ENCODE results near the gene SSH3.
"Not testable (repeated sequence)": the region's sequence is repeated elsewhere in the genome, so short reads cannot be mapped to it uniquely, and the experiment has no call there.

The SSH3 gene

GRCh38 chr11:67303132-67303834 is at the start of gene SSH3:
SSH3 (plus strand) TSS chr11:67303530; CDS start chr11:67303626, 96 bp downstream.
- DNase-seq (ENCODE audit: low read depth in 2 of 3, low spot score in 2 of 3) = peak in 1 of 3 experiments; percentile 34

GRCh38 chr11:67253872-67254624 is 49.3 kb upstream of the SSH3 start:
- DNase-seq (ENCODE audit: low read depth in 2 of 3, low spot score in 2 of 3) = no peak

DNA sequence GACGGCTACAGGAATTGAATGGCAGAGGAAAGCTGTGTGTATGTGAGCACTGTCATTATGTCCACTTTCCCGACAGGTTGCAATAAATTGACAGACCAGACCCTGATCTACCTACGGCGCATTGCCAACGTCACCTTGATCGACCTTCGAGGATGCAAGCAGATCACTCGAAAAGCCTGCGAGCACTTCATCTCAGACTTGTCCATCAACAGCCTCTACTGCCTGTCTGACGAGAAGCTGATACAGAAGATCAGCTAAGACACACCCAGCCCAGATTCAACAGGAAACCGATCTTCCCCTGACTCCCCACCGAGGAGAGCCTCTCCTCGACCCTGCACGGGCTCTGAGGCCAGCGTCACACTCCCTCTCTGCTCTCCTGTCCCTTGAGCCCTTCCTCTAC is 48.5 kb upstream of the SSH3 start:
- DNase-seq (ENCODE audit: low read depth in 2 of 3, low spot score in 2 of 3) = no peak

GRCh38 chr11:67255353-67255752 is 48.0 kb upstream of the SSH3 start:
- DNase-seq (ENCODE audit: low read depth in 2 of 3, low spot score in 2 of 3) = no peak

GRCh38 chr11:67255864-67256263 is 47.5 kb upstream of the SSH3 start:
- no peak for DNase-seq (ENCODE audit: low read depth in 2 of 3, low spot score in 2 of 3)

- no peak for DNase-seq (ENCODE audit: low read depth in 2 of 3, low spot score in 2 of 3)
Observed at GRCh38 chr11:67256477-67257135, 46.7 kb upstream of the SSH3 start.

DNA sequence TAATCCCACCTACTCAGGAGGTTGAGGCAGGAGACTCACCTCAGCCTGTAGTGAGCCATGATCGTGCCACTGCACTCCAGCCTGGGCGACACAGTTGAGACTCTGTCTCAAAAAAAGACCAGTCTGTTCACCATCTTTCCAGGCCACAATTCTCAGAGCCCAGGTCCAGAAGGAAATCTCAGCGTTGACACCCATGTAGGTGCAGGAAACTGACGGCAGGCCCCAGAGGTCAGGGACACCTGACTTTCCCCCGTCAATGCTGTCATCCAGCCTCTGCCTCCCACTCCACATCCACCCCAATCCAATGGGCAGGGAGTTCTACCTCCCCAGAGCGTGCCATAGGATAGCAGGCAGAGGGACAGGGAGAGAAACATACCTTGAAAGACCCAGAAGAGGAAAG is 42.9 kb upstream of the SSH3 start:
- no peak for DNase-seq (ENCODE audit: low read depth in 2 of 3, low spot score in 2 of 3)

DNA sequence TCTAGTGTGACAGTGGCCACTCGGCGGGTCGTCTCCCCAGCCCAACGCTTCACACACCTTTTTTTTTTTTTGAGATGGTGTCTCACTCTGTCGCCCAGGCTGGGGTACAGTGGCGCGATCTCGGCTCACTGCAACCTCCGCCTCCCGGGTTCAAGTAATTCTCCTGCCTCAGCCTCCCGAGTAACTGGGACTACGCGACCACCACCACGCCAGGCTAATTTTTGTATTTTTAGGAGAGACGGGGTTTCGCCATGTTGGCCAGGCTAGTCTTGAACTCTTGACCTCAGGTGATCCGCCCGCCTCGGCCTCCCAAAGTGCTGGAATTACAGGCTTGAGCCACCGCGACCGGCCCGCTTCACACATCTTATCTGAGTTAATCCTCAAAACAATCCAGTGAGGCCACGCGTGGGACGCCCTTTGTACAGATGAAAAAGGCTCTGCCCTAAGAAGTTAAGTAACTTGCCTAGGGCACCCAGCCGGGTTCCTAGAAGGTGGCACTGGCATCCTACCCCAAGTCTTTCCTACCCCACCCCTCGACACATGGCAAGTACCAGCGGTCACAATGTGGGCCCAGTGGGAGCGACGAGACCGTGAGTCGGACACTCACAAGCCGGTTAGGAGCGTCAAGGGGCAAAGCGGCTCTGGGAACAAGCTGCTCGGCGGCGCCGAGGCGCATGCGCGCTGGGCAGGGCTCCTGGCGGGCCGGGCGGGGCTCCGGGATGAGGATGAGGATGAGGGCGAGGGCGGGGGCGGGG is 42.3 kb upstream of the SSH3 start:
- not testable (repeated sequence) for DNase-seq (ENCODE audit: low read depth in 2 of 3, low spot score in 2 of 3)

- no peak for DNase-seq (ENCODE audit: low read depth in 2 of 3, low spot score in 2 of 3)
Observed at GRCh38 chr11:67261640-67261945, 41.7 kb upstream of the SSH3 start.

DNA sequence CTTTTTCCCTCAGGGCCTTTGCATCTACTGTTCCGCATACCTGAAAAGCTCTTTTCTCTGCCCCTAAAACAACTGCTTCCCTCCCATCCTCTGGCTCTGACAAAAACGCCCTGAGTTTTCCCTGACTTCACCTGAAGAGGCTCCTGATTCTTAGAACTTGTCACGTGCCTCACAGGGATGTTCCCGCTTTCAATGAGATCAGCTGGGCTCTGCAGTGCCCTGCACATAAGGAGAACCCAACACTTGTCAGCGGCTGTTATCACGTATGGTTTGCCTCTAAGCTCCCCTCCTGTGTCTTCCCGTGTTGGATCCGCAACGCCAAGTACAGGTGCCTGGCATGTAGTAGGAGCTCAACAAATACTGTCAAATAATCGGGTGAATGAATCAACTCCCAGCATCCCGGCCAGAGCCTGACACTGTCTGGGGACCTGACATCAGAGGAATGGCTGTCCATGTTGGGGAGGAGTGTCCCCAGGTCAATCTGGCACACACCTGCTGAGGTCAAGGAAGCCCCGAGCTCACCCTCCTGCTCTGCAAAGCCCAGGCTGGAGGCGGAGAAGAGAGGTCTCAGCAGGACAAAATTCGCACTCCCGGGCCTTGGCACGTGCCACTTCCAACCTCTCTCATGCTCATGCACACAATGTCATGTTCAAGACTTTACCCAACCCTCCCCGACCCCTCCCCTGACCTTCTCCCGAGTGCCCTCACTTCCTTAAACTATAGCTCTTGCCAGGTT is 41.2 kb upstream of the SSH3 start:
- DNase-seq (ENCODE audit: low read depth in 2 of 3, low spot score in 2 of 3) = no peak

DNA sequence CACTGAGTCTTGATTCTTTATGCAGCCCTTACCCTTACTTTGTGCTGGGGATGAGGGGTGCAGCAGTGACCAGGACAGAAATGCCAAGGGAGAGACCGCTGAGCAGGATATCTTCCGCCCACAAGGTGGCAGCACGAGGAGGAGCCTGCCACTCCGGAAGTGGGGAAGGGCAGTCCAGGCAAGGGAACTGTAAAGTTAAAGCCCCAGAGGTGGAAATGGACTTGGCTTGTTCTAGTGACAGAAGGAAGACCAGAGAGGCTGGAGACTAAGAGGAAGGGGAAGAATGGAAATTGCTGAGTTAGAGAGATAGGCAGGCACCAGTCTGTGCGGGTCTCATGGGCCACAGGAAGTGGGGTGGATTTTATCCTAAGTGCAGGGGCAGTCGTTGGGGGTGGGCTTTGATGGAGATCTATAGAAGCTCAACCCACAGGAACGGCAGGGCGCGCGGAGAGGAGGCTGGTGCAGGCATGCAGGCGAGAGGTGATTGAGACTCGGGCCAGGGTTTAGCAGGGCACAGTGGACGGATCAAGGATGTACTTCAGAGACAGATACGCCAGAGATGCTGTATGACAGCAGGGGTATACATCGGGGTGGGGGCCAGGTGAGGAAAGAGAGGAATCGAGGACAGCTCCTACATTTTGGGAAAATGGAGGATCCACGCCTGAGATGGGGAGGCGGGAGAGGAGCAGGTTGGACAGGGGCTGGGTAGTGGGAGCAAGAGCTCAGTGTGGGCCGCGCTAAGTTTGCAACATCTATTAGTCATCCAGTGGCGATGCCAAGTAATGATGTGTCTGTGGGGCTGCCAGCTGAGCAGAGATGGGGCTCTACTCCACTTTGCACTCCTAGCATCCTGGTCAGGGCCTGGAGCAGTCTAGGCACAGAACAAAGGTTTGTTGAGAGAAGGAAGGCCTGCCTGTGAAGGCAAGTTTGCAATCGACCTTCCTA is 40.3 kb upstream of the SSH3 start:
- no peak for DNase-seq (ENCODE audit: low read depth in 2 of 3, low spot score in 2 of 3)

DNA sequence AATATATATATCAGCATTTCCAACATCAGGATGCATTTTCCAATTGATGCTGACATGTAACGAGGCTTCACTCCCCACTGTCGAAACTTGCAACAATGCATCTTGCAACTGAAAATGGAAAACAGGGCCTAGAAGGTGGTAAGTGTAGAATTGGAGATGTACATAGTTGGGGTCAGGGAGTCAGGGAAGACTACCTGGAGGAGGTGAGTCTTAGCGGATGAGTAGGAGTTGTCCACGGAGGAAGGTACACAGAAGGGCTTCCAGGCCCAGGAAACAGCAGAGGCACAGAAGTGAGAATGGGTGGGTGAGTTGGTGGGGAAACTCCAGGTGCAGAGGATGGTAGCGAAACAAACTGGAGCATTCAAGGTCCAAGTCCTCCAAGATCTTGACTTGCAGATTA is 39.1 kb upstream of the SSH3 start:
- DNase-seq (ENCODE audit: low read depth in 2 of 3, low spot score in 2 of 3) = no peak

DNA sequence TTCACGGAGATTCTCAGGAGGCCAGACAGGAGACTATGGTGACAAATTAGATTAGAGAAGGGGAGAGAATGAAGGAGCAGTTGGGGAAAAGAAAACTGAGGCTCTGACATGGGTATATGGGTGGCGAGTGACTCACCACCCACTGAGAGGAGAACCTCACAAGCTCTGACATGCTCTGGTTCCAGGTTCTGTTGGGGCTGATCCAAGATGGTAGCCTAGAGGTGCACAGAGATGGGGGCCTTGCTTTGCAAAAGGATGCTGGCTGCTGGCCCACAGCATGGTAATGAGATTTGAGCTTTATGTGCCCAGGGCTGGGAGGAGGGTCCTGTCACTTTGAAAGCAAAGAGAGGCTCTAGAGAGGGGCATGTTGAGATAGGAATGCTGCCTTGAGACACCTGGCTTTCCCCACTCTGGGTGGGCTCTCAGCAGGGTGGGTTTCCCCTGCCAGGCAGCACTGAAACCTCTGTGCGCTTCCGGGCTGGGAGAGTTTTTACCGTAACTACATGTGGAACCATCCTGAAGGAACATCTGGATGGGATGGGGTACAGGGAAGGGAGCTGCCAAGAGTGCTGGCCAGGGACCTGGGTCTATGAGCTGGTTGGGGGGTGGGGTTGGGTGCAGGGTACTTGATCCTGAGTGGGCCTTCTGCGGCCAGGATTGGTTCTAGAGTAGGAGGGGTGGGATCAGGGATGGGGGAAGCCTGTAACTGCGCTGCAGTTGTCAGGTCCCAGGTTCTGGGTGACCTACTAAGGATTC is 38.3 kb upstream of the SSH3 start:
- DNase-seq (ENCODE audit: low read depth in 2 of 3, low spot score in 2 of 3) = no peak

- peak in 1 of 3 experiments; percentile 64 for DNase-seq (ENCODE audit: low read depth in 2 of 3, low spot score in 2 of 3)
Observed at GRCh38 chr11:67265633-67266448, 37.5 kb upstream of the SSH3 start.

GRCh38 chr11:67266449-67267187 is 36.7 kb upstream of the SSH3 start, which contains the start of gene GRK2:
GRK2 (plus strand) TSS chr11:67266473; CDS start chr11:67266700, 227 bp downstream.
- no peak for DNase-seq (ENCODE audit: low read depth in 2 of 3, low spot score in 2 of 3)

- no peak for DNase-seq (ENCODE audit: low read depth in 2 of 3, low spot score in 2 of 3)
Observed at GRCh38 chr11:67267188-67268080, 35.9 kb upstream of the SSH3 start.

Data from activated CD8-positive, alpha-beta memory T cell treated with anti-CD3 and anti-CD28 coated beads for 48 hours (primary cell).